Heart right ventricle (tissue), 16 donors: ENCODE measurements around the gene HNRNPU. TPM values are rescaled to one million over a fixed set of nuclear protein-coding genes. Genes with fewer than 3 reads are reported as not detected.

ENCODE experiments used
- ATAC-seq, 8 donors: fragments of 200-7000 bp; cut with Tn5 transposase; one replicate each; pipeline ENCODE4 v1.9.1; 2020; ENCODE audit warnings: mild to moderate bottlenecking in 8 of 8, moderate library complexity in 8 of 8, moderate number of reproducible peaks in 1 of 8
- DNase-seq, 2 donors: peaks; one replicate each; pipeline ENCODE4 v3.0.0-alpha.2; 2020
- H3K27ac ChIP-seq, 10 donors: fragments of 200-600 bp; sonication (generic) in 2 of 10; one replicate each; pipeline versions ENCODE4 v1.5.0 to v1.8.0; 2020 to 2022; ENCODE audit warnings: mild to moderate bottlenecking in 3 of 10
- H3K27me3 ChIP-seq, 7 donors: fragments of 200-600 bp; one replicate each; pipeline ENCODE4 v1.8.0; 2021 to 2022; ENCODE audit warnings: mild to moderate bottlenecking in 2 of 7
- H3K36me3 ChIP-seq, 9 donors: fragments of 200-600 bp; sonication (generic) in 1 of 9; one replicate each; pipeline versions ENCODE4 v1.5.0 to v1.8.0; 2020 to 2022; ENCODE audit warnings: mild to moderate bottlenecking in 2 of 9
- H3K4me1 ChIP-seq, 9 donors: fragments of 200-600 bp; sonication (generic) in 1 of 9; one replicate each; pipeline versions ENCODE4 v1.5.0 to v1.8.0; 2020 to 2022; ENCODE audit warnings: mild to moderate bottlenecking in 4 of 9
- H3K4me3 ChIP-seq, 10 donors: fragments of 200-600 bp; sonication (generic) in 2 of 10; one replicate each; pipeline versions ENCODE4 v1.5.0 to v1.8.0; 2020 to 2022; ENCODE audit warnings: mild to moderate bottlenecking in 7 of 10, moderate library complexity in 2 of 10
- H3K9me3 ChIP-seq, 11 donors: fragments of 200-600 bp in 10 of 11; sonication (generic) in 2 of 11; one replicate each; pipeline versions ENCODE4 v1.5.0 to v1.8.0; 2013 to 2022; ENCODE audit warnings: mild to moderate bottlenecking in 2 of 11, control low read depth in 1 of 11, moderate library complexity in 1 of 11
- CTCF ChIP-seq, 9 donors: fragments of 200-600 bp; sonication (generic) in 2 of 9; IDR thresholded peaks; one replicate each; pipeline versions ENCODE4 v1.5.0 to v1.8.0; 2021 to 2022; ENCODE audit warnings: antibody characterized with exemption in 9 of 9, mild to moderate bottlenecking in 5 of 9, moderate library complexity in 1 of 9
- WGBS, 2 donors: extraction: QIAGEN DNeasy Blood & Tissue Kit; methylation state at CpG; one replicate each; pipeline ENCODE4 v1.1.7; 2013; ENCODE audit warnings: inconsistent platforms in 1 of 2; 5-methylcytosine and 5-hydroxymethylcytosine counted together
- intact Hi-C, 10 donors: fragments of 100-400 bp; cut with DNase I; formaldehyde crosslinking; loops; one replicate each; pipeline versions ENCODE4 v1.11.1 to v1.14.2; 2022
- polyA plus RNA-seq, 2 donors: library from polyadenylated mRNA; stranded (reverse); fragments of 200-250 nt; gene quantifications; one replicate each; pipeline ENCODE4 v1.2.3, GENCODE V29; 2013
- total RNA-seq, 10 donors: library from RNA; stranded (reverse); fragmentation: NEBNext Ultra II Directional in 3 of 10; extraction: Animal tissue kit (Norgen Biotek cat#: 25700) in 3 of 10; gene quantifications; one replicate each; pipeline versions ENCODE4 v1.2.1 to v1.2.4, GENCODE V29; 2021 to 2023
- donor health status: Arrhythmogenic right ventricular cardiomyopathy.
- donor health status: ischemic (EF 13 %, LVEDD 7.1; RV severe dilation, severe dysfunction).
- donor health status: healthy with polysubstance abuse.
- donor health status: DM: no; HTN: yes; CAD: no.
- donor health status: DM: no; HTN: no; CAD: no.
- donor health status: ischemic (EF 25% LVEDD 6.9; RV normal size, moderate dysfunction).
- donor health status: ischemic (EF 25% LVEDD 5.7; RV mildly dilated, moderate dysfunction).
- donor health status: healthy.
- donor health status: DM: yes; HTN: yes; CAD: no.
- donor health status: Ischemic cardiomyopathy.
- donor health status: ischemic (EF 35%, LVEDD 5.7; RV mildly dilated, moderate dysfunction).
- donor health status: nonischemic (EF 11% LVEDD 7.7; RV severe dilation, severe dysfunction).
- donor health status: DM: yes; HTN: yes; CAD: no.
- donor health status: PGD.
- donor health status: ischemic (EF 29% LVEDD 5.4; RV normal size, mild dysfunction).
- donor health status: nonischemic (EF 23%, LVEDD 6.1; RV moderate dilation, normal function).

Gene HNRNPU
- total and polyA plus RNA-seq, 12 donors, result 91.0 to 200 (median 171) TPM

GRCh38 chr1:244849189-244849866 lies 15.0 kb downstream of the HNRNPU start:
- Histone ChIP-seq H3K4me3 (no peak overlapping the region), H3K27ac (peak overlapping the region in 2 of 10 donors; percentile 5 to 38), H3K9me3 (no peaks in the 10 kb centered on the region), H3K27me3 (no peaks in the 10 kb centered on the region), H3K4me1 (peaks cover 0 to 43% (median 14%) of the 10 kb centered on the region in 9 donors), H3K36me3 (peaks cover 0 to 100% (median 73%) of the 10 kb centered on the region in 9 donors)
- no peak for TF ChIP-seq CTCF (IDR thresholded peaks at IDR 0.05)
- ATAC-seq, result peak in 2 of 8 donors; percentile 13 to 30
- no peak for DNase-seq
- intact Hi-C loops, result no loop called here
- 53 to 64% methylated on average over 1 of the region's 1 CpG for WGBS, 2 donors

- Histone ChIP-seq H3K4me1 (peaks cover 0 to 27% (median 9%) of the 10 kb centered on the region in 9 donors), H3K27ac (no peak overlapping the region), H3K9me3 (no peaks in the 10 kb centered on the region), H3K27me3 (no peaks in the 10 kb centered on the region), H3K36me3 (peaks cover 0 to 100% (median 75%) of the 10 kb centered on the region in 9 donors), H3K4me3 (no peak overlapping the region)
- intact Hi-C loops, result no loop called here
- TF ChIP-seq CTCF (IDR thresholded peaks at IDR 0.05), result no peak
- DNase-seq, result no peak
- 95 to 96% methylated on average over 6 of the region's 6 CpGs for WGBS, 2 donors
- ATAC-seq, result no peak
Observed at GRCh38 chr1:244846653-244847052, 17.7 kb downstream of the HNRNPU start.

GRCh38 chr1:244844155-244845121 lies 19.9 kb downstream of the HNRNPU start:
- WGBS, 2 donors, result 89 to 90% methylated on average over 13 of the region's 13 CpGs
- Histone ChIP-seq H3K36me3 (peaks cover 0 to 100% (median 62%) of the 10 kb centered on the region in 9 donors), H3K4me1 (peaks cover 0 to 38% (median 21%) of the 10 kb centered on the region in 9 donors), H3K9me3 (no peaks in the 10 kb centered on the region), H3K4me3 (no peak overlapping the region), H3K27ac (no peak overlapping the region), H3K27me3 (no peaks in the 10 kb centered on the region)
- DNase-seq (no peak), ATAC-seq (no peak)
- intact Hi-C loops, result no loop called here
- no peak for TF ChIP-seq CTCF (IDR thresholded peaks at IDR 0.05)

GRCh38 chr1:244843148-244843978 lies 21.0 kb downstream of the HNRNPU start:
- H3K4me3 ChIP-seq, result no peak overlapping the region
- no peaks in the 10 kb centered on the region for H3K27me3 ChIP-seq
- peaks cover 0 to 100% (median 62%) of the 10 kb centered on the region in 9 donors for H3K36me3 ChIP-seq
- no peak for ATAC-seq
- peaks cover 0 to 46% (median 30%) of the 10 kb centered on the region in 9 donors for H3K4me1 ChIP-seq
- intact Hi-C loops, result no loop called here
- 75 to 78% methylated on average over 6 of the region's 6 CpGs for WGBS, 2 donors
- H3K9me3 ChIP-seq, result no peaks in the 10 kb centered on the region
- no peak for TF ChIP-seq CTCF (IDR thresholded peaks at IDR 0.05)
- no peak for DNase-seq
- no peak overlapping the region for H3K27ac ChIP-seq
